HEK293 (cell line): ENCODE data around the gene HTR2C.

Source experiments
- CTCF ChIA-PET: fragments of 350-600 bp; formaldehyde crosslinking; extraction: SDS; loops from one replicate; lab custom pipeline; 2021; ENCODE audit warnings: antibody characterized with exemption; lab: Yijun Ruan, JAX
- POLR2A ChIA-PET: fragments of 300-600 bp; formaldehyde crosslinking; extraction: SDS; loops from one replicate; lab custom pipeline; 2020; ENCODE audit warnings: antibody characterized with exemption, inconsistent platforms; lab: Yijun Ruan, JAX
- H3K27ac ChIP-seq: fragments of 200-500 bp; sonication (Bioruptor generic); 2 replicates; pipeline ENCODE4 v1.5.1; 2014; ENCODE audit warnings: low read depth, low read length, control low read depth, inconsistent platforms; ENCODE audit errors: extremely low read depth
- H3K36me3 ChIP-seq, 2 experiments: fragments of 200-500 bp in 1 of 2; sonication (Bioruptor generic) in 1 of 2; 1 replicate in 1 of 2; 2 replicates in 1 of 2; pipeline ENCODE4 v1.5.1; 2014 to 2017; ENCODE audit warnings: inconsistent platforms in 2 of 2, low read length in 2 of 2; ENCODE audit not compliant: control insufficient read depth in 2 of 2, insufficient read depth in 1 of 2
- H3K4me1 ChIP-seq: fragments of 200-500 bp; sonication (Bioruptor generic); 2 replicates; pipeline ENCODE4 v1.5.1; 2014; ENCODE audit warnings: mild to moderate bottlenecking, low read length, inconsistent platforms; ENCODE audit not compliant: control insufficient read depth, insufficient read depth
- H3K4me3 ChIP-seq: 2 replicates; pipeline ENCODE4 v1.5.1; 2011; ENCODE audit warnings: low read depth, mild to moderate bottlenecking, control low read depth, low read length, moderate library complexity
- H3K9me3 ChIP-seq: fragments of 200-500 bp; sonication (Bioruptor generic); 2 replicates; pipeline ENCODE4 v1.5.1; 2014; ENCODE audit warnings: low read depth, low read length, inconsistent platforms; ENCODE audit not compliant: control insufficient read depth, insufficient read depth
- BCL11B ChIP-seq: fragments of 450-650 bp; formaldehyde crosslinking; IDR thresholded peaks from 2 replicates; pipeline ENCODE4 v1.5.1; 2016; ENCODE audit warnings: low read depth, missing biosample characterization, missing genetic modification characterization
- GFI1B ChIP-seq: fragments of 450-650 bp; formaldehyde crosslinking; IDR thresholded peaks from 2 replicates; pipeline ENCODE4 v1.5.1; 2016; ENCODE audit warnings: missing biosample characterization, missing genetic modification characterization
- HOXD13 ChIP-seq: sonication (generic); formaldehyde crosslinking; IDR thresholded peaks from 2 replicates; pipeline ENCODE4 v1.8.0; 2022; ENCODE audit warnings: missing genetic modification reagents, borderline replicate concordance
- IKZF3 ChIP-seq: fragments of 450-650 bp; IDR thresholded peaks from 2 replicates; pipeline ENCODE4 v1.5.0; 2018; ENCODE audit warnings: missing biosample characterization, mild to moderate bottlenecking, missing genetic modification characterization, moderate library complexity
- KLF1 ChIP-seq: fragments of 450-650 bp; formaldehyde crosslinking; IDR thresholded peaks from 2 replicates; pipeline ENCODE4 v1.5.1; 2016; ENCODE audit warnings: missing biosample characterization, missing genetic modification characterization
- MZF1 ChIP-seq: fragments of 450-650 bp; formaldehyde crosslinking; IDR thresholded peaks from 2 replicates; pipeline ENCODE4 v1.5.1; 2017; ENCODE audit warnings: missing biosample characterization, missing genetic modification characterization, borderline replicate concordance
- TCF7L2 ChIP-seq: IDR thresholded peaks from 2 replicates; pipeline ENCODE4 v1.6.1; 2011; ENCODE audit warnings: low read depth, mild to moderate bottlenecking, inconsistent platforms, low read length, moderate library complexity, borderline replicate concordance
- ZBTB48 ChIP-seq: fragments of 450-650 bp; formaldehyde crosslinking; IDR thresholded peaks from 2 replicates; pipeline ENCODE4 v1.5.1; 2016; ENCODE audit warnings: missing biosample characterization, missing genetic modification characterization
- ZFP37 ChIP-seq: fragments of 450-650 bp; formaldehyde crosslinking; IDR thresholded peaks from 2 replicates; pipeline ENCODE4 v1.5.1; 2016; ENCODE audit warnings: missing biosample characterization, missing genetic modification characterization
- ZNF140 ChIP-seq: fragments of 450-650 bp; formaldehyde crosslinking; IDR thresholded peaks from 2 replicates; pipeline ENCODE4 v1.5.1; 2016; ENCODE audit warnings: missing biosample characterization, missing genetic modification characterization
- ZNF16 ChIP-seq: fragments of 450-650 bp; formaldehyde crosslinking; IDR thresholded peaks from 2 replicates; pipeline ENCODE4 v1.5.1; 2016; ENCODE audit warnings: low read depth, missing biosample characterization, missing genetic modification characterization
- ZNF175 ChIP-seq: fragments of 450-650 bp; formaldehyde crosslinking; IDR thresholded peaks from 2 replicates; pipeline ENCODE4 v1.5.1; 2016; ENCODE audit warnings: missing biosample characterization, missing genetic modification characterization
- ZNF391 ChIP-seq: fragments of 450-650 bp; formaldehyde crosslinking; IDR thresholded peaks from 2 replicates; pipeline ENCODE4 v1.5.1; 2016; ENCODE audit warnings: low read depth, missing biosample characterization, missing genetic modification characterization, borderline replicate concordance
- ZNF423 ChIP-seq: fragments of 450-650 bp; formaldehyde crosslinking; IDR thresholded peaks from 2 replicates; pipeline ENCODE4 v1.5.1; 2016; ENCODE audit warnings: missing biosample characterization, missing genetic modification characterization
- ZNF561 ChIP-seq: fragments of 450-650 bp; IDR thresholded peaks from 2 replicates; pipeline ENCODE4 v1.5.1; 2018; ENCODE audit warnings: missing biosample characterization, missing genetic modification characterization, borderline replicate concordance
- ZNF623 ChIP-seq: fragments of 450-650 bp; formaldehyde crosslinking; IDR thresholded peaks from 2 replicates; pipeline ENCODE4 v1.5.1; 2016; ENCODE audit warnings: missing biosample characterization, missing genetic modification characterization
- ZNF660 ChIP-seq: fragments of 450-650 bp; IDR thresholded peaks from 2 replicates; pipeline ENCODE4 v1.5.1; 2018; ENCODE audit warnings: missing biosample characterization, mild to moderate bottlenecking, missing genetic modification characterization
- ZNF677 ChIP-seq: fragments of 450-650 bp; IDR thresholded peaks from 2 replicates; pipeline ENCODE4 v1.5.0; 2018; ENCODE audit warnings: missing biosample characterization, mild to moderate bottlenecking, missing genetic modification characterization, moderate library complexity
- ZNF792 ChIP-seq: fragments of 450-650 bp; formaldehyde crosslinking; IDR thresholded peaks from 2 replicates; pipeline ENCODE4 v1.5.1; 2016; ENCODE audit warnings: missing biosample characterization, missing genetic modification characterization
- ZNF843 ChIP-seq: fragments of 450-650 bp; formaldehyde crosslinking; IDR thresholded peaks from 2 replicates; pipeline ENCODE4 v1.5.1; 2016; ENCODE audit warnings: missing biosample characterization, missing genetic modification characterization
- ZSCAN23 ChIP-seq: fragments of 450-650 bp; formaldehyde crosslinking; IDR thresholded peaks from 2 replicates; pipeline ENCODE4 v1.5.1; 2016; ENCODE audit warnings: missing biosample characterization, missing genetic modification characterization
- TF ChIP-seq, protein P1 (sequence below): fragments of 450-650 bp; formaldehyde crosslinking; IDR thresholded peaks from 2 replicates; pipeline ENCODE4 v1.5.1; 2016; ENCODE audit warnings: missing biosample characterization, missing genetic modification characterization
- TF ChIP-seq, protein P2 (sequence below): fragments of 450-650 bp; formaldehyde crosslinking; IDR thresholded peaks from 2 replicates; pipeline ENCODE4 v1.5.1; 2016; ENCODE audit warnings: missing biosample characterization, missing genetic modification characterization
- TF ChIP-seq, protein P3 (sequence below): fragments of 450-650 bp; formaldehyde crosslinking; IDR thresholded peaks from 2 replicates; pipeline ENCODE4 v1.5.1; 2017; ENCODE audit warnings: missing biosample characterization, missing genetic modification characterization

The HTR2C gene

DNA sequence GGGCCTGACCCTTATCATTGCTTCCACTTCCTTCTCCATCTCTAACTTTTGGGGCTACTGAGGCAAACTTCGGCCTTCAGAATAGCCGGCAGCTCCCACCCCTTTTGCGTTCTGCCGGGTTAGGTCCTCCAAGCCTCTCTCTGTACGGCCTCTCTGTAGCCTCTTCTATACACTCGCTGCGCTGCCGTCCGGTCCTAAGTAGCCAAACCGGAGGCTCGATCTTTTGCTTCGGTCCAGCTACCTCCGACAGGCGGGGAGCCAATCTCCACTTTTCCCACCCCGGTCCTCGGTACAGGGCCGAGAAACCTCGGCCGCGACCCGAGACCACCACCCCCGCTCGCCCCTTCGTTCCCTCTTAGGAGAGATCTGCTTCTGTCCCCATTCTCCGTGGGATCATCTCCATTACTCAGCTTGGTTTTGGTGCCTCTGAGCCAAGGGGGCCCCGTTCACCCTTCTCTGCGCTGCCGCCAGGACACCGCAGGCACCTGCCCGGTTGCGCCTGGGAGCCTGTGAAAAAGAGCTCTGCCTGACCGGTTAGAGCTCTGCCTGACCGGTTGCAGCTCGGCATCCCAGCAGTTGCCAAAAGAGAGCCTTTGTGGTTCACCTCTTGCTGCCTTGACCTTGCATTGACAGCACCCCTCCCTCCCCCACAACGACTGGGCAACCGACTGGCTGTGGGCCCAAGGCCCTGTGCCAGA lies 1.0 kb upstream of the HTR2C start (continued):
- TF ChIP-seq, protein P1, sequence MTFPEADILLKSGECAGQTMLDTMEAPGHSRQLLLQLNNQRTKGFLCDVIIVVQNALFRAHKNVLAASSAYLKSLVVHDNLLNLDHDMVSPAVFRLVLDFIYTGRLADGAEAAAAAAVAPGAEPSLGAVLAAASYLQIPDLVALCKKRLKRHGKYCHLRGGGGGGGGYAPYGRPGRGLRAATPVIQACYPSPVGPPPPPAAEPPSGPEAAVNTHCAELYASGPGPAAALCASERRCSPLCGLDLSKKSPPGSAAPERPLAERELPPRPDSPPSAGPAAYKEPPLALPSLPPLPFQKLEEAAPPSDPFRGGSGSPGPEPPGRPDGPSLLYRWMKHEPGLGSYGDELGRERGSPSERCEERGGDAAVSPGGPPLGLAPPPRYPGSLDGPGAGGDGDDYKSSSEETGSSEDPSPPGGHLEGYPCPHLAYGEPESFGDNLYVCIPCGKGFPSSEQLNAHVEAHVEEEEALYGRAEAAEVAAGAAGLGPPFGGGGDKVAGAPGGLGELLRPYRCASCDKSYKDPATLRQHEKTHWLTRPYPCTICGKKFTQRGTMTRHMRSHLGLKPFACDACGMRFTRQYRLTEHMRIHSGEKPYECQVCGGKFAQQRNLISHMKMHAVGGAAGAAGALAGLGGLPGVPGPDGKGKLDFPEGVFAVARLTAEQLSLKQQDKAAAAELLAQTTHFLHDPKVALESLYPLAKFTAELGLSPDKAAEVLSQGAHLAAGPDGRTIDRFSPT: no peak

DNA sequence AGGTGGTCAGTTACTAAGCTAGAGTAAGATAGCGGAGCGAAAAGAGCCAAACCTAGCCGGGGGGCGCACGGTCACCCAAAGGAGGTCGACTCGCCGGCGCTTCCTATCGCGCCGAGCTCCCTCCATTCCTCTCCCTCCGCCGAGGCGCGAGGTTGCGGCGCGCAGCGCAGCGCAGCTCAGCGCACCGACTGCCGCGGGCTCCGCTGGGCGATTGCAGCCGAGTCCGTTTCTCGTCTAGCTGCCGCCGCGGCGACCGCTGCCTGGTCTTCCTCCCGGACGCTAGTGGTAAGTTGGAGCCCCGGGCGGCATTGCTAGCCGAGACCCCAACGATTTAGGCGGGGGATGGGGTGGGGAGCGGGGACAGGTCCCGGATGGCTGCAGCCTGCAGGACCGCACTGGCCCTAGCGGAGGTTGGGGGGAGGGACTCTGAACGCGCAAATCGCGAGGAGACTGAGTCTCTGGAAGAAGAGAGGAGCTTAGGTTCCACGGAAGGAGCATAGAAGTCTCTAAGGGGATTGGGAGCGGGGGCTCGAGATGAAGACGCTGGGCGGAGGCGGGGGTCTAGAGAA lies 573 bp downstream of the HTR2C start:
- no peak overlapping the region for H3K27ac ChIP-seq
- H3K36me3 ChIP-seq: no peaks in the 10 kb centered on the region
- TF ChIP-seq ZNF677 (tag by site-specific recombination) (no peak), HOXD13 (CRISPR knock-in tag) (no peak), KLF1 (tag by site-specific recombination) (no peak), ZNF16 (tag by site-specific recombination) (no peak), ZNF561 (no peak), IKZF3 (tag by site-specific recombination) (no peak), BCL11B (no peak), MZF1 (tag by site-specific recombination) (no peak)
- H3K9me3 ChIP-seq: no peaks in the 10 kb centered on the region; the same call in 1 of the 2 replicates
- H3K4me1 ChIP-seq: no peaks in the 10 kb centered on the region
- POLR2A ChIA-PET: no interaction called here
- CTCF ChIA-PET: interaction anchor here (0.9 kb wide), 1 partner anchor 13 kb away, joined by 3 read pairs; no protein-coding TSS in a partner anchor
- H3K4me3 ChIP-seq: peak overlapping the region; percentile 29

DNA sequence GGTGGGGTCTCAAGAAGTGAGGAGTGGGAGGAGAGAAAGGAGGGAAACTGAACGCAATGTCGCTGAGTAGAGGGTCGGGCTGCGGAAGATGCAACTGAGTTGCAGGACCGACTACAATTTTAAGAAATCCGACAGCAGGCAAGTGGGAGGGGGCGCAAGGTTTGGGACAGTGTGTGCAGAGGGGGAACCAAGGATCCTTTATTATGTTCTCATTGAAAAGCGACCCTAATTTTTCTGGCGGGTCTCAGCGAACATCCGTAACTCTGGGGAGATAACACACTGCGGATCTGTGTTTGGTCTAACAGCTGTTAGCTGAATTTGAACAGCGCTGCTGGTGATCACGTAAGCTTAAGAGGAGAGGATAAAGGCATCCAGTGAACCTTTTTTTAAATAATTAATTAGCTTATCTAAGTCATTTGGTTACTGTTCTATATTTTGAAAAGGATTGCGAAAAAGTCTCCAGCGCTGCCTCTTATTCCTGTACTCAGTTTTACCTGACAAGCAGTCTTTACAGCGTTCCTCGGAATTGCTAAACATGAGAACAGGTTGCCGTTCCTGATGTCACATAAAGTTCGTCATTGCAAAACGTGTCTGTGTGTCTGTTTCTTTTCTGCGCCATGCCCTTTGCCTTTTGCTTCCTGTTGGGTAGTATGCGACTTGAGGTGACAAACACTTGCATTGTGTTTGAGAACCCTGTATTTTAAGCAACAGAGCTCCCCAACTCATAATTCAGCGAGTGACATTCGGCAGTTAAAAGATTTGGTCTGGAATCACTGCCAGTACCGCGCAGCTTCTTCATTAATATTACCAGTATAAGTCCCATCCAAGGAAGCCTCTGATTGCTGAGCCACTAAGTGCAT lies 1.3 kb downstream of the HTR2C start:
- POLR2A ChIA-PET: no interaction called here
- Histone ChIP-seq H3K9me3 (no peaks in the 10 kb centered on the region; the same call in 1 of the 2 replicates), H3K27ac (no peak overlapping the region), H3K4me3 (peak overlapping the region; percentile 29), H3K36me3 (no peaks in the 10 kb centered on the region), H3K4me1 (no peaks in the 10 kb centered on the region)
- TF ChIP-seq ZFP37 (tag by site-specific recombination) (no peak), ZNF843 (no peak), GFI1B (no peak)
- TF ChIP-seq, protein P2, sequence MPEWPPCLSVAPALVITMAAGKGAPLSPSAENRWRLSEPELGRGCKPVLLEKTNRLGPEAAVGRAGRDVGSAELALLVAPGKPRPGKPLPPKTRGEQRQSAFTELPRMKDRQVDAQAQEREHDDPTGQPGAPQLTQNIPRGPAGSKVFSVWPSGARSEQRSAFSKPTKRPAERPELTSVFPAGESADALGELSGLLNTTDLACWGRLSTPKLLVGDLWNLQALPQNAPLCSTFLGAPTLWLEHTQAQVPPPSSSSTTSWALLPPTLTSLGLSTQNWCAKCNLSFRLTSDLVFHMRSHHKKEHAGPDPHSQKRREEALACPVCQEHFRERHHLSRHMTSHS (tag by site-specific recombination): no peak
- CTCF ChIA-PET: interaction anchor here (0.9 kb wide), 1 partner anchor 12 kb away, joined by 3 read pairs; no protein-coding TSS in a partner anchor

DNA sequence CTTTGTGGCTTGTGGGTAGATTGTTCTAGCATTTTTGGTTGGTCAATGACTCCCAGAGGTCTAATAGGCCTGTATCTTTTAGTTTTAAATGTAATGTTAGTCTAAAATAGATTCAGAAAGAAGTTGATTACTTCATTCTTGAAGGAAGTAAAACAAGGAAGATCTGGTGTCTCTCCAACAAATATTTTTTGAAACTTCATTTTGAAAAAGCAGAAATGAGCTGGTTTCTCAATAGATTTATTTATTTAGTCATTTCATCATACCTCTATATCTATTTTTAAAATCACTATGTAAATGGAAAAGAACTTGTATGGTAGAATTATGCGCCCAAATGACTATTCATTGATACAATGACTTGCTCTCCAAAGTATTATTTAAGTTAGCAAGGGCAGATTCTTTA lies 7.2 kb downstream of the HTR2C start:
- H3K9me3 ChIP-seq: no peaks in the 10 kb centered on the region
- H3K27ac ChIP-seq: no peak overlapping the region
- POLR2A ChIA-PET: no interaction called here
- H3K4me3 ChIP-seq: no peak overlapping the region
- H3K36me3 ChIP-seq: no peaks in the 10 kb centered on the region
- no peaks in the 10 kb centered on the region for H3K4me1 ChIP-seq
- CTCF ChIA-PET: interaction anchor here (1.2 kb wide), 1 partner anchor 19 kb away, joined by 7 read pairs; no protein-coding TSS in a partner anchor
- TF ChIP-seq TCF7L2 (no peak), ZNF623 (tag by site-specific recombination) (no peak), ZNF423 (no peak), ZNF660 (no peak), ZNF140 (tag by site-specific recombination) (no peak), ZSCAN23 (no peak), ZNF792 (tag by site-specific recombination) (no peak), ZBTB48 (tag by site-specific recombination) (no peak), ZNF175 (tag by site-specific recombination) (no peak), ZNF391 (tag by site-specific recombination) (no peak)
- TF ChIP-seq, protein P3, sequence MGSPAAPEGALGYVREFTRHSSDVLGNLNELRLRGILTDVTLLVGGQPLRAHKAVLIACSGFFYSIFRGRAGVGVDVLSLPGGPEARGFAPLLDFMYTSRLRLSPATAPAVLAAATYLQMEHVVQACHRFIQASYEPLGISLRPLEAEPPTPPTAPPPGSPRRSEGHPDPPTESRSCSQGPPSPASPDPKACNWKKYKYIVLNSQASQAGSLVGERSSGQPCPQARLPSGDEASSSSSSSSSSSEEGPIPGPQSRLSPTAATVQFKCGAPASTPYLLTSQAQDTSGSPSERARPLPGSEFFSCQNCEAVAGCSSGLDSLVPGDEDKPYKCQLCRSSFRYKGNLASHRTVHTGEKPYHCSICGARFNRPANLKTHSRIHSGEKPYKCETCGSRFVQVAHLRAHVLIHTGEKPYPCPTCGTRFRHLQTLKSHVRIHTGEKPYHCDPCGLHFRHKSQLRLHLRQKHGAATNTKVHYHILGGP: no peak
